HepG2 (cell line): ENCODE data around the gene VSIG10L. TPM values are rescaled to one million over a fixed set of nuclear protein-coding genes. Genes with fewer than 3 reads are reported as not detected.

ENCODE experiments used
- EP300 ChIP-seq, 3 experiments: sonication (generic) in 1 of 3; formaldehyde crosslinking in 1 of 3; IDR thresholded peaks; 2 replicates each; pipeline versions ENCODE4 v1.5.1 to v1.6.1; 2011 to 2020; ENCODE audit warnings: low read depth in 2 of 3, low read length in 2 of 3, borderline replicate concordance in 1 of 3, improper control_type of control experiment in 1 of 3, mild to moderate bottlenecking in 1 of 3, missing genetic modification reagents in 1 of 3, moderate library complexity in 1 of 3
- ERF ChIP-seq: IDR thresholded peaks from 2 replicates; pipeline ENCODE4 v1.6.1; 2018; ENCODE audit warnings: missing biosample characterization, missing genetic modification reagents
- IRF2 ChIP-seq: IDR thresholded peaks from 2 replicates; pipeline ENCODE4 v1.6.1; 2018; ENCODE audit warnings: missing genetic modification reagents, missing compliant biosample characterization
- NFYC ChIP-seq: IDR thresholded peaks from 2 replicates; pipeline ENCODE4 v1.6.1; 2016; ENCODE audit warnings: missing genetic modification reagents, missing compliant biosample characterization
- POLR2G ChIP-seq: fragments of 200-400 bp; formaldehyde crosslinking; IDR thresholded peaks from 2 replicates; pipeline ENCODE4 v1.6.1; 2018; ENCODE audit warnings: mild to moderate bottlenecking, low read depth, low read length, moderate library complexity
- ZBTB3 ChIP-seq: sonication (generic); formaldehyde crosslinking; IDR thresholded peaks from 2 replicates; pipeline ENCODE4 v1.4.0; 2020; ENCODE audit warnings: low read depth, mild to moderate bottlenecking, moderate library complexity, missing genetic modification reagents, borderline replicate concordance
- ZBTB40 ChIP-seq, 2 experiments: fragments of 450-650 bp in 1 of 2; sonication (generic) in 1 of 2; formaldehyde crosslinking in 1 of 2; IDR thresholded peaks; 2 replicates each; pipeline versions ENCODE4 v1.6.1 to v1.8.0; 2016 to 2022; ENCODE audit warnings: antibody characterized with exemption in 1 of 2, mild to moderate bottlenecking in 1 of 2, missing genetic modification reagents in 1 of 2
- ZC3H4 ChIP-seq: sonication (generic); formaldehyde crosslinking; IDR thresholded peaks from 2 replicates; pipeline ENCODE4 v1.4.0; 2020; ENCODE audit warnings: missing genetic modification reagents, borderline replicate concordance
- ZNF326 ChIP-seq: sonication (generic); formaldehyde crosslinking; IDR thresholded peaks from 2 replicates; pipeline ENCODE4 v1.4.0; 2020; ENCODE audit warnings: missing genetic modification reagents, borderline replicate concordance
- ZNF337 ChIP-seq: sonication (generic); formaldehyde crosslinking; IDR thresholded peaks from 2 replicates; pipeline ENCODE4 v1.5.1; 2020; ENCODE audit warnings: missing genetic modification reagents, low read depth, mild to moderate bottlenecking, borderline replicate concordance
- ZNF547 ChIP-seq: sonication (generic); formaldehyde crosslinking; IDR thresholded peaks from 2 replicates; pipeline ENCODE4 v1.5.1; 2020; ENCODE audit warnings: mild to moderate bottlenecking, missing genetic modification reagents
- ZNF687 ChIP-seq: sonication (generic); formaldehyde crosslinking; IDR thresholded peaks from 2 replicates; pipeline ENCODE4 v1.5.1; 2020; ENCODE audit warnings: mild to moderate bottlenecking, missing genetic modification reagents, moderate library complexity
- ZNF724P ChIP-seq: sonication (generic); formaldehyde crosslinking; IDR thresholded peaks from 2 replicates; pipeline ENCODE4 v1.8.0; 2022; ENCODE audit warnings: missing genetic modification reagents, borderline replicate concordance
- ZNF782 ChIP-seq: sonication (generic); formaldehyde crosslinking; IDR thresholded peaks from 2 replicates; pipeline ENCODE4 v1.4.0; 2020; ENCODE audit warnings: missing genetic modification reagents, mild to moderate bottlenecking, borderline replicate concordance
- polyA plus RNA-seq, 8 experiments: library from polyadenylated mRNA; depleted of rRNA in 3 of 8; stranded (reverse) in 7 of 8; unstranded in 1 of 8; fragments of >200 nt; fragmentation: Illumina TruSeq in 4 of 8; extraction: Trizol in 4 of 8; gene quantifications; 2 replicates each; pipeline versions ENCODE4 v1.2.1 to v1.2.3, GENCODE V29; 2011 to 2016; ENCODE audit warnings: low read depth in 4 of 8, missing spikeins in 1 of 8, mixed read lengths in 1 of 8; ENCODE audit not compliant: insufficient read depth in 1 of 8
- total RNA-seq, 5 experiments: library from RNA; depleted of rRNA; stranded (reverse); fragments of >200 nt; fragmentation: Illumina TruSeq; extraction: Trizol; gene quantifications; 2 replicates each; pipeline ENCODE4 v1.2.3, GENCODE V29; 2016; ENCODE audit warnings: low read depth in 1 of 5

Gene VSIG10L
- total and polyA plus RNA-seq, 2 of the 13 experiments (the other 11 are each of a cell fraction or from before 2014, with no cell fraction given), result 2.7 to 8.5 TPM

GRCh38 chr19:51364200-51365106, 22.5 kb upstream of the VSIG10L start (continued):
- no peak for TF ChIP-seq ZBTB40 (IDR thresholded peaks at IDR 0.05)
- TF ChIP-seq ZBTB40 (CRISPR knock-in tag; IDR thresholded peaks at IDR 0.05), result peak; percentile 52; the same call in 1 of the 2 replicates
- peak; percentile 28; the same call in 1 of the 2 replicates for TF ChIP-seq ZNF337 (CRISPR knock-in tag)
- TF ChIP-seq NFYC (CRISPR knock-in tag), result no peak
- TF ChIP-seq ZNF782 (CRISPR knock-in tag), result peak; percentile 44; the same call in 1 of the 2 replicates
- TF ChIP-seq ZC3H4 (CRISPR knock-in tag), result peak; percentile 83; the same call in 1 of the 2 replicates
- no peak for TF ChIP-seq EP300 (IDR thresholded peaks at IDR 0.05; ENCODE audit: low read depth in 2 of 2, low read length in 2 of 2)
- TF ChIP-seq EP300 (CRISPR knock-in tag; IDR thresholded peaks at IDR 0.05; ENCODE audit: borderline replicate concordance), result no peak
- no peak for TF ChIP-seq ZNF326 (CRISPR knock-in tag)
- peak; percentile 84 for TF ChIP-seq POLR2G
- TF ChIP-seq IRF2 (CRISPR knock-in tag), result no peak
- peak; percentile 92 for TF ChIP-seq ZNF687
- no peak for TF ChIP-seq ZNF547
- TF ChIP-seq ZBTB3 (CRISPR knock-in tag), result 0 out of 2 replicates have a peak, but pooled peaks have one; percentile 34
- TF ChIP-seq ERF, result peak; percentile 73
- no peak for TF ChIP-seq ZNF724P (CRISPR knock-in tag)
